Lower leg skin (tissue), 3 donors: ENCODE results near the gene ATE1.

Experiments used
- POLR2A ChIP-seq, 2 donors: fragments of 450-650 bp; IDR thresholded peaks; one replicate each; pipeline ENCODE4 v1.6.1; 2016 to 2017; ENCODE audit warnings: antibody characterized with exemption in 2 of 2, mild to moderate bottlenecking in 1 of 2, moderate library complexity in 1 of 2
- TF ChIP-seq, protein P1 (sequence below), 3 donors: fragments of 450-650 bp; IDR thresholded peaks; one replicate each; pipeline ENCODE4 v1.5.1; 2016; ENCODE audit warnings: antibody characterized with exemption in 3 of 3, mild to moderate bottlenecking in 3 of 3, moderate library complexity in 2 of 3

DNA sequence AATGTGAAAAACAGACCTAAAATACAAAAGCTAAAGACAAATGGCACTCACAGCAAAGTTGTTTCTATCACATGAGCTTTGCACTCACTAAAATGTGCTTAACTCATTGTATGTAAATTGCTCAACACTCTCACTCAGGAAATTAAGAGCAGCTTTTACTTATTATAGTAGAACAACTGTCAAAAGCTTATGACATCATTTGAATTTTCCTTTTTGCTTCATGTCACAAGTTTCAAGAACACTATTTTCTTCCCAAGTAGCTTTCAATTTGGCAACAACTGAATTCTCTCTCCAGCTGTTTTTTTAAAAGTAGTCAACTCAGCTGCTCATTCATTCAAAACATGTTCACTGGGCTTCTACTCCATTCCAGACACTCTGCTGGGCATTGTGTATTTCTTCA is 46.9 kb downstream of the ATE1 start:
- TF ChIP-seq, protein P1, sequence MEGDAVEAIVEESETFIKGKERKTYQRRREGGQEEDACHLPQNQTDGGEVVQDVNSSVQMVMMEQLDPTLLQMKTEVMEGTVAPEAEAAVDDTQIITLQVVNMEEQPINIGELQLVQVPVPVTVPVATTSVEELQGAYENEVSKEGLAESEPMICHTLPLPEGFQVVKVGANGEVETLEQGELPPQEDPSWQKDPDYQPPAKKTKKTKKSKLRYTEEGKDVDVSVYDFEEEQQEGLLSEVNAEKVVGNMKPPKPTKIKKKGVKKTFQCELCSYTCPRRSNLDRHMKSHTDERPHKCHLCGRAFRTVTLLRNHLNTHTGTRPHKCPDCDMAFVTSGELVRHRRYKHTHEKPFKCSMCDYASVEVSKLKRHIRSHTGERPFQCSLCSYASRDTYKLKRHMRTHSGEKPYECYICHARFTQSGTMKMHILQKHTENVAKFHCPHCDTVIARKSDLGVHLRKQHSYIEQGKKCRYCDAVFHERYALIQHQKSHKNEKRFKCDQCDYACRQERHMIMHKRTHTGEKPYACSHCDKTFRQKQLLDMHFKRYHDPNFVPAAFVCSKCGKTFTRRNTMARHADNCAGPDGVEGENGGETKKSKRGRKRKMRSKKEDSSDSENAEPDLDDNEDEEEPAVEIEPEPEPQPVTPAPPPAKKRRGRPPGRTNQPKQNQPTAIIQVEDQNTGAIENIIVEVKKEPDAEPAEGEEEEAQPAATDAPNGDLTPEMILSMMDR (IDR thresholded peaks at IDR 0.05): no peak
- no peak for TF ChIP-seq POLR2A (IDR thresholded peaks at IDR 0.05)
